HG03196 (cell line): Measurements from ENCODE around the gene BOLA3.
"Not testable (repeated sequence)": the region's sequence is repeated elsewhere in the genome, so short reads cannot be mapped to it uniquely, and the experiment has no call there.

Source experiments
- ATAC-seq: cut with Tn5 transposase; IDR thresholded peaks from one replicate; pipeline ENCODE4 v1.9.1; 2021; ENCODE audit not compliant: unreplicated experiment

The BOLA3 gene

DNA sequence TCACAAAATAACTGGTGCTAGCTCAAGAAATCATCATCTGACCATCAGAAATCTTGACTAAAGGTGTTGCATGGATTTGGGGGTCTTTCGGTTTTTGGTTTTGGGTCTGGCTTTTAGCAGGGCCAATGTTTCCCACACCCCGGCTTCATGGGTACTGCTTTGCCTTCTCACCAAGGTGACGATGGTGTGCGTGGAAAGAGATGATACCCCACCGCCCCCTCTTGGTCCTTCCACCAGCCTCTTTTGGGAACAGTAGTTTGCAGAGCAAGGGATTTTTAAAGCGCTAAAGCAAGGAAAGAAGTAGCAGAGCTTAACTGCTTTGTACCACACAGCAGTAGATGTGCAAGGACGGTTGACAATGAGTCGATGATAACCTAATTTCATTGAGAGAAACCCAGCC is 42.3 kb downstream of the BOLA3 start:
- ATAC-seq, result no peak

- no peak for ATAC-seq
These were observed 42.9 kb downstream of the BOLA3 start for GRCh38 chr2:74104839-74105238.

GRCh38 chr2:74103763-74104162 is 43.9 kb downstream of the BOLA3 start:
- ATAC-seq, result no peak

DNA sequence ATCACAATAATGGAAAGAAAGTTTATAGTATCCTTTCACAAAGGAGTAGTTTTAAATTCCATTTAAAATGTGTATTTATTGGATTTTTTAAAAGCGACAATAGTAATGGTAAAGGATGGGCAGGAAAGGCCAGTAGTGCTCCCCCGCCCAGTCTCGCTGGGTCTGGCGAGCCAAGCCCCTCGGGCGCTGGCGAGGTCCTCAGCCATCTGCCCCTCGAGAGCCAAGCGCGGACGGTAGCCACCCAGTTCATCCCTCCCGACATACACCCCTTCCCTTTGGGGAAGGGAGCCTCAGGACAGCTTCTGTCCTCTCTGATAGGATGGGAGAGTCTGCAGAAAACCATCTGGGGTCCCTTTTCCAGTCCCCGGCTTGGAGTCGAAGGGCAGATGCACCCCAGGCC is 45.2 kb downstream of the BOLA3 start:
- no peak for ATAC-seq

GRCh38 chr2:74101574-74102300 is 46.0 kb downstream of the BOLA3 start:
- no peak for ATAC-seq

DNA sequence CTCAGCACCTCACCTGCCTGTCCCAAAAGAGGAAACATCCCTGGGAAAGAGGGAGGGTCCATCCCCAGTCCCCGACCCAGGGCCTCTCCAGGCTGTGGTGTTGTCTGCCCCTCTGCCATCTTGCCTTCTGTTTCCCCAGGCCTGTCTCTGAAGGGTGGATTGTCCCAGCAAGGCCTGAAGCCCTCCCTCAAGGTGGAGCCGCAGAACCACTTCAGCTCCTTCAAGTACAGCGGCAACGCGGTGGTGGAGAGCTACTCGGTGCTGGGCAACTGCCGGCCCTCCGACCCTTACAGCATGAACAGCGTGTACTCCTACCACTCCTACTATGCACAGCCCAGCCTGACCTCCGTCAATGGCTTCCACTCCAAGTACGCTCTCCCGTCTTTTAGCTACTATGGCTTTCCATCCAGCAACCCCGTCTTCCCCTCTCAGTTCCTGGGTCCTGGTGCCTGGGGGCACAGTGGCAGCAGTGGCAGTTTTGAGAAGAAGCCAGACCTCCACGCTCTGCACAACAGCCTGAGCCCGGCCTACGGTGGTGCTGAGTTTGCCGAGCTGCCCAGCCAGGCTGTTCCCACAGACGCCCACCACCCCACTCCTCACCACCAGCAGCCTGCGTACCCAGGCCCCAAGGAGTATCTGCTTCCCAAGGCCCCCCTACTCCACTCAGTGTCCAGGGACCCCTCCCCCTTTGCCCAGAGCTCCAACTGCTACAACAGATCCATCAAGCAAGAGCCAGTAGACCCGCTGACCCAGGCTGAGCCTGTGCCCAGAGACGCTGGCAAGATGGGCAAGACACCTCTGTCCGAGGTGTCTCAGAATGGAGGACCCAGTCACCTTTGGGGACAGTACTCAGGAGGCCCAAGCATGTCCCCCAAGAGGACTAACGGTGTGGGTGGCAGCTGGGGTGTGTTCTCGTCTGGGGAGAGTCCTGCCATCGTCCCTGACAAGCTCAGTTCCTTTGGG is 47.2 kb downstream of the BOLA3 start:
- no peak for ATAC-seq

DNA sequence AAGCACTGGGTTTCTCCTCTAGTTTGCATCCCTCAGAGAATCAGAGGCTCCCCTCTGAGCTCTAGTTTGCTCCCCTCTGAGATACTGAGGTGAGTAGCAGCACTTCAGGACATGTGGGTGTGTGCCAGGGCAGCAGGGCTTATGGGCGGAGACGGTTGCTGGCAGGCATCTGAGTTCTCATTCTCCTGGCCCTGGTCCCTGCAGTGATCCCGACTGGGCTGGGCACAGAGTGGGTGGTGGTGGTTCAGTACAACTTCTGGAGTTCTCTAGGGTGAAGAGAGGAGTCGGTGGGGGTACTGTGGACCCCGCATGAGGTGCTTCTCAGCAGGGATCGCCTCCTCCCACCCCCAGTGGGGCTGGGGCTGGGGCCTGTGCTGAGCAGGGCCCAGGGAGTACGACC is 47.9 kb downstream of the BOLA3 start:
- ATAC-seq, result no peak

DNA sequence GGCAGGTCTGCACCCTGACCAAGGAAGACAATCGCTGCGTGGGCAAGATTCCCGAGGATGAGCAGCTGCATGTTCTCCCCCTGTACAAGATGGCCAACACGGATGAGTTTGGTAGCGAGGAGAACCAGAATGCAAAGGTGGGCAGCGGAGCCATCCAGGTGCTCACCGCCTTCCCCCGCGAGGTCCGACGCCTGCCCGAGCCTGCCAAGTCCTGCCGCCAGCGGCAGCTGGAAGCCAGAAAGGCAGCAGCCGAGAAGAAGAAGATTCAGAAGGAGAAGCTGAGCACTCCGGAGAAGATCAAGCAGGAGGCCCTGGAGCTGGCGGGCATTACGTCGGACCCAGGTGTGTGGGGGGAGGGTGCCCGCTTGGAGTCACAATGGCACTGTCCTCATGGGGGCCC is 48.4 kb downstream of the BOLA3 start:
- no peak for ATAC-seq

GRCh38 chr2:74097574-74097973 is 50.1 kb downstream of the BOLA3 start:
- no peak for ATAC-seq

DNA sequence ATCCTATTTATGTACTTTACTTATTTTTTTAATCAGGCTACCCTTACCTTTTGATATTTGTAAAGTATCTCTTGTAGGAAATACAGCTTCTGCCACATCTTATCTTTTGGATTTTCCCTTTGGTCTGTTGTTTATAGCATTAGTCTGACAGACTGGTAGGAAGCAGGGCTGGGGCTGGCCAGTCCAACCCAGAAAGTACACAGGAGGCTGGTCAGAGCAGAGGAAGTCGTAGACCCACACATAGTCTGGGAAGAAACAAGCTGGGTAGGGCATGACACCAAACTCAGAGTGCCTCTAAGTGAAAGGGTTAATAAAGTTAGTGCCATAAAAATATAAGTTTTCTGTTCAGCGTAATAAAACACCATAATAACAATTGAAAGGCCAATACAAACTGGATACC is 51.7 kb downstream of the BOLA3 start:
- ATAC-seq, result no peak

- ATAC-seq, result no peak
These were observed 52.1 kb downstream of the BOLA3 start for GRCh38 chr2:74095632-74096031.

DNA sequence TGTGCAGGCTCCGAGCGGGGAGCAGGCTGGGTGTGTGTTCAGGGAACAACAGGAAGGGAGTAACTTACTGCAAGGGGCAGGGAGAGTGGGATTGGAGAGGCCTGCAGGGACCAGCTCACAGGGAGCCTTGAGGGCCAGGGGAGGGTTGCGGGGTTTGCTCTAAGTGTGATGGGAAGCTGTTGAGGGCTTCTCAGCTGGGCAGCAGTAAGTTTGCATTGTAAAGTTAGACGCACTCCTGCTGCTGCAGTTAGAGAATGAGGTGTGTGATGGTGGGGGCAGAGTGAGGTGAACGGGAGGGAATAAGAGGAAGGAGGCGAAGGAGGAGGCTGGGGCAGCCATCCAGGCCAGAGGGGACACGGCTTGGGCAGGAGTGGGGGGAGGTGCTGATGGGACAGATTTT is 53.4 kb downstream of the BOLA3 start:
- ATAC-seq, result no peak

DNA sequence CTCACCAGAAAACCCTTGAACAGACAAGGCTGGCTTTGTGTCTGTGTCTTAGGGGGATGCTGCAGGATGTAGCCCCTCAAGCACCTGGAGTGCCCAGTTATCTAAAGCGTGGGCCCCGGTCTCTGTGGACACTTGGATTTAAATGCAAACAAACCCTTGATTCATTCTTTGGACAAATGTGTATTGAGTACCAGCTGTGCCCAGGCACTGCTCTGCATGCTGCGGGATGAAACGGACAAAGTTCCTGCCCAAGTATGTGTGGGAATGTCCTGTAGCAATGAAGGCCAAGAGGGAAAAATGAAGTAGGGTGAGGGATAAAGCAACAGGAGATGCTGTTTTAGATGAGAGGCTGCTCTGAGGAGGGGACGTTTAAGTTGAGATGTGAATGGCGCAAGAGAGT is 53.9 kb downstream of the BOLA3 start:
- no peak for ATAC-seq

DNA sequence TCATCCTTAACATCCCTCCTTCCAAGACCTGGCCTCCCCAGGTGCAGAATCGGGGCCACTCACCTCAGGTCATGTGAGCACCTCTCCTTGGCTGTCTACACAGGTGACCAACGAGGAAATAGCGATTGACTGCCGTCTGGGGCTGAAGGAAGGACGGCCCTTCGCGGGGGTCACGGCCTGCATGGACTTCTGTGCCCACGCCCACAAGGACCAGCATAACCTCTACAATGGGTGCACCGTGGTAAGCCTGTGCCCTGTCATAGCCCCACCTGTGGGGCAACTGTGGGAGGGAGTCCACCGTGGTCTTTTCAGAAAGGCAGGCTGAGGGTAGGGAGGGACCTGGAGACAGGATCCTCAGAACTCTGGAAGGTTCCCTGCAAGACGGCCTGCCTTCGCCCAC is 54.3 kb downstream of the BOLA3 start:
- no peak for ATAC-seq

- ATAC-seq, result no peak
These were observed 55.4 kb downstream of the BOLA3 start for GRCh38 chr2:74092275-74092674.

- ATAC-seq, result no peak
These were observed 56.3 kb downstream of the BOLA3 start for GRCh38 chr2:74091391-74091790.

GRCh38 chr2:74089816-74090745 is 57.6 kb downstream of the BOLA3 start:
- ATAC-seq, result no peak

DNA sequence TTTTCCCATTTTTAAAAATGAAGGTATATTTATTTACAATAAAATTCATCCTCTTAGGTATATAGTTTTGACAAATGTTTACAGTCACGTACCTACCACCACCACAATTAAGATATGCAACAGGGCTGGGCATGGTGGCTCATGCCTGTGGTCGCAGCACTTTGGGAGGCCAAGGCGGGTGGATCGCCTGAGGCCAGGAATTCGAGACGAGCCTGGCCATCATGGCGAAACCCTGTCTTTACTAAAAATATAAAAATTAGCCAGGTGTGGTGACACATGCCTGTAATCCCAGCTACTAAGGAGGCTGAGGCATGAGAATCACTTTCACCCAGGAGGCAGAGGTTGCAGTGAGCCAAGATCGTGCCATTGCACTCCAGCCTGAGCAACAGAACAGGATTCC is 59.0 kb downstream of the BOLA3 start:
- ATAC-seq, result not testable (repeated sequence)

DNA sequence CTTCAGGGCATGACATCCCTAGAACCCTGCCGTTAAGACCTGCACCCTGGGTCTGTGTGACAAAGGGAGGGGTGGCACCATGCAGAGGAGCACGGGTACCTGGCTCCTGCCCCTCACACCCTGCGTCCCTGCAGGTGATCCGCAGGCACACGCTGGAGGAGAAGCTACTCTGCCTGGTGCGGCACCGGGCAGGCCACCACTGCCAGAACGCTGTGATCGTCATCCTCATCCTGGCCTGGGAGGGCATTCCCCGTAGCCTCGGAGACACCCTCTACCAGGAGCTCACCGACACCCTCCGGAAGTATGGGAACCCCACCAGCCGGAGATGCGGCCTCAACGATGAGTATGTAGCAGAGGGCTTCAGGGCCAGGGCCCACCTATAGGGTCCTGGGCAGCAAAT is 60.0 kb downstream of the BOLA3 start:
- ATAC-seq, result no peak

DNA sequence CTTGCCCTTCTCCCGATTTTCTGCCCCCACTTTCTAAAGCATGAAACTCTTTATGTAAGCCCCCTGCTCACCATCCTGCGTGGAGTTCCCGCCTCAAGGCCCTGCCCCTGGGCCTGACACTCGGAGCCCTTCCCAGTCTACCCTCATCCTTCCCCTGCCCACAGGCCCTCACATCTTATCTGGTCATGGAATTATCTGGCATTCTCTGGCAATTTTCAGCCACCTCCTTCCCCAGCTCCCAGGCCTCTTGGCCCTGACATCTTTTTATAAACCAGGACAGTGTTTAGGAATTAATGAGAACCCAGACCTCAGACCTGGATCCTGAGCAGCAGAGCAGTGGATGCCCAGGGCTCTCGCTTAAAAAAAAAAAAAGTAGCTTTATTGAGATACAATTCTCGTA is 61.7 kb downstream of the BOLA3 start:
- ATAC-seq, result no peak
